OCI-LY3 (cell line): Measurements from ENCODE around the gene RESP18.

ENCODE experiments used
- H2AFZ ChIP-seq: fragments of 200-600, 300-600 bp; shearing (Covaris generic); 2 replicates; pipeline ENCODE4 v1.6.0; 2014; ENCODE audit warnings: antibody characterized with exemption, low read depth, low read length
- H3K27ac ChIP-seq: fragments of 200-600, 300-600 bp; sonication (generic); 2 replicates; pipeline ENCODE4 v1.5.1; 2014; ENCODE audit warnings: mild to moderate bottlenecking, low read length, moderate library complexity, mixed read lengths
- H3K27me3 ChIP-seq: fragments of 200-600, 300-600 bp; sonication (generic); 2 replicates; pipeline ENCODE4 v1.6.1; 2014; ENCODE audit warnings: low read depth, low read length, mixed read lengths
- H3K36me3 ChIP-seq: fragments of 200-600, 300-600 bp; sonication (generic); replicated peaks from 2 replicates; pipeline ENCODE3; 2014; ENCODE audit warnings: low read depth, low read length, mixed read lengths
- H3K4me1 ChIP-seq: fragments of 300-600, 200-600 bp; sonication (generic); 2 replicates; pipeline ENCODE4 v1.6.1; 2014; ENCODE audit warnings: low read length, mixed read lengths
- H3K4me2 ChIP-seq: fragments of 200-600, 300-600 bp; sonication (generic); 2 replicates; pipeline ENCODE4 v1.6.1; 2014; ENCODE audit warnings: low read length, mixed read lengths
- H3K4me3 ChIP-seq: fragments of 300-600, 200-600 bp; sonication (generic); 2 replicates; pipeline ENCODE4 v1.5.1; 2014; ENCODE audit warnings: antibody characterized with exemption, mild to moderate bottlenecking, low read length, moderate library complexity
- H3K79me2 ChIP-seq: fragments of 300-600, 200-600 bp; shearing (Covaris generic); 2 replicates; pipeline ENCODE4 v1.6.1; 2014; ENCODE audit warnings: mild to moderate bottlenecking, low read length, mixed read lengths
- H3K9ac ChIP-seq: fragments of 300-600, 200-600 bp; shearing (Covaris generic); 2 replicates; pipeline ENCODE4 v1.6.0; 2014; ENCODE audit warnings: mild to moderate bottlenecking, low read length, moderate library complexity
- H3K9me3 ChIP-seq: fragments of 200-600, 300-600 bp; shearing (Covaris generic); 2 replicates; pipeline ENCODE4 v1.6.1; 2014; ENCODE audit warnings: low read length, mixed read lengths; ENCODE audit not compliant: insufficient read depth
- H4K20me1 ChIP-seq: fragments of 200-600, 300-600 bp; sonication (generic); 2 replicates; pipeline ENCODE4 v1.6.1; 2016; ENCODE audit warnings: low read length, mixed read lengths; ENCODE audit not compliant: insufficient read depth
- CTCF ChIP-seq: fragments of 200-600, 300-600 bp; sonication (generic); IDR thresholded peaks from 2 replicates; pipeline ENCODE4 v1.5.1; 2014; ENCODE audit warnings: antibody characterized with exemption, low read length, low read depth
- EZH2phosphoT487 ChIP-seq: fragments of 200-600 bp; shearing (Covaris generic); IDR thresholded peaks from 2 replicates; pipeline ENCODE4 v1.6.1; 2018; ENCODE audit warnings: antibody characterized with exemption, mixed run types, low read depth

Gene RESP18

DNA sequence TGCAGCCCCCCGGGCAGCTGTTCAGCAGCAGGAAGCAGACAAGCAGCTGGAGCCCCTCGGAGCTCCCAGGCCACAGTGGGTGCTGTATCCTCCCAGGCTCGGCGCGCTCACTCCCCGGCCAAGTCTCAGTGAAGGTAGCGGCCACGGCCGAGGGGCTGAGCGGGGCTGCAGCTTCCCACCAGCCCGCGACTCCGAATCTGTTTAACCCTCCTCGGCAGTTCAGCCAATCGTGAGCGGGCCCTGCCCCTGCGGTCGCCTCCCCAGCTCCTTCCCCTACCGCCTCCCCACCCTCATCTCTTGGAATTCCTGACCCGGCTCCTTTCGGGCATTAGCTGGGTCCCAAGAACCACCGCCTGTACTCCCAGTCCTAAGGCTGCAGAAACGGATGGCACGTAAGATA, at the start of gene RESP18:
Gene RESP18 (minus strand): TSS at position 203 of the 400 bp plus-strand sequence.
- peaks cover 4% of the 10 kb centered on the region; the same call in 1 of the 2 replicates for H3K4me1 ChIP-seq
- TF ChIP-seq EZH2phosphoT487: no peak
- TF ChIP-seq CTCF: no peak
- no peaks in the 10 kb centered on the region for H3K79me2 ChIP-seq
- no peak within 1 kb of the TSS for H3K4me3 ChIP-seq
- no peaks in the 10 kb centered on the region; the same call in 1 of the 2 replicates for H3K9me3 ChIP-seq
- no peak within 1 kb of the TSS for H3K9ac ChIP-seq
- no peaks in the 10 kb centered on the region for H3K27me3 ChIP-seq
- H3K27ac ChIP-seq: no peak within 1 kb of the TSS
- H3K36me3 ChIP-seq: no peaks in the 10 kb centered on the region
- no peak within 1 kb of the TSS for H3K4me2 ChIP-seq
- H4K20me1 ChIP-seq: no peaks in the 10 kb centered on the region
- no peak within 1 kb of the TSS for H2AFZ ChIP-seq

DNA sequence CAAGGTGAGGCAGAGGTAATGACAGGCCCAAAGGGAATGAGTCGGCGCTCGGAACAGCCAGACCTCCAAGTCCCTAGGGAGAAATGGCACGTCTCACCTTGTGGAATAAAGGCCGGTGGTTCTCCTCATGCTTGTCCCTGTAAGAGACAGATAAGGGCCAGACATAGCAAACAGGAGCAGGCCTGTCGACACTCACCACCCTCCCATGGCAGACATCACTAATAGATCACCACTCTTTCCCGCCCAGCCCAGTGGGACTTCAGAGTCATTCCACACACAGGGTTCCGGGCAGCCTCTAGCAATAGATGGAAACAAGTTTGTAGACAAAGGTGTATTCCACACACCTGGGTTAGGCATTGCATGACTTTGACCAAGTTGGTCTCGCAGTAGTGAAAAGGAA, 48.9 kb upstream of the RESP18 start:
- TF ChIP-seq EZH2phosphoT487: no peak
- TF ChIP-seq CTCF: no peak
- H3K4me3 ChIP-seq: no peak overlapping the region

DNA sequence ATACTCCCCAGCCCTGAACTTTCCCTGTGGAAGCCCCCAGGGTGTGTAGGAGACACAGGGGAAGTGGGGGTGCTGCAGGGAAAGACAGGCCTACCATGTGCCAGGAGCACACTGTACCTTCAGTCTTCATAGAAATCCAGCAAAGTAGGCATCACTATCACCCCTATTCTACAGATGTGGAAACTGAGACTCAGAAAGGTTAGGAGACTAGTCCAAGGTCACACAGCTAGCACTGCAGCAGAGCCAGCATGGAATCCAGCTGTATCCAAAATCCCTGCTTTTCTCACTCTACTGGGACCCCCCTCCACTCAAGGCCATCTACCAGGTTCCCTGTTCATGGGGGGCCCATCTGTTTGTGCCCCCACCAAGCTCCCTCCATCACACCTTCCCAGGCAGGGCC, 48.4 kb upstream of the RESP18 start:
- no peak overlapping the region for H3K9ac ChIP-seq
- no peaks in the 10 kb centered on the region for H3K4me1 ChIP-seq
- TF ChIP-seq CTCF (no peak), EZH2phosphoT487 (no peak)
- no peak overlapping the region for H3K4me2 ChIP-seq
- 0 out of 2 replicates have a peak, but pooled peaks cover under 1% of the 10 kb centered on the region for H3K79me2 ChIP-seq
- no peaks in the 10 kb centered on the region for H4K20me1 ChIP-seq
- no peaks in the 10 kb centered on the region for H3K9me3 ChIP-seq
- no peak overlapping the region for H3K27ac ChIP-seq
- H3K27me3 ChIP-seq: no peaks in the 10 kb centered on the region
- no peak overlapping the region for H3K4me3 ChIP-seq
- peaks cover 17% of the 10 kb centered on the region for H3K36me3 ChIP-seq
- no peak overlapping the region for H2AFZ ChIP-seq

More for the DNA sequence above, 48.9 kb upstream of the RESP18 start:
- Histone ChIP-seq H3K79me2 (peaks cover 6% of the 10 kb centered on the region), H3K4me1 (peaks cover 4% of the 10 kb centered on the region), H3K27ac (no peak overlapping the region), H3K36me3 (peaks cover 22% of the 10 kb centered on the region), H3K27me3 (no peaks in the 10 kb centered on the region), H3K4me2 (no peak overlapping the region), H3K9ac (no peak overlapping the region), H3K9me3 (no peaks in the 10 kb centered on the region), H4K20me1 (no peaks in the 10 kb centered on the region), H2AFZ (no peak overlapping the region)

DNA sequence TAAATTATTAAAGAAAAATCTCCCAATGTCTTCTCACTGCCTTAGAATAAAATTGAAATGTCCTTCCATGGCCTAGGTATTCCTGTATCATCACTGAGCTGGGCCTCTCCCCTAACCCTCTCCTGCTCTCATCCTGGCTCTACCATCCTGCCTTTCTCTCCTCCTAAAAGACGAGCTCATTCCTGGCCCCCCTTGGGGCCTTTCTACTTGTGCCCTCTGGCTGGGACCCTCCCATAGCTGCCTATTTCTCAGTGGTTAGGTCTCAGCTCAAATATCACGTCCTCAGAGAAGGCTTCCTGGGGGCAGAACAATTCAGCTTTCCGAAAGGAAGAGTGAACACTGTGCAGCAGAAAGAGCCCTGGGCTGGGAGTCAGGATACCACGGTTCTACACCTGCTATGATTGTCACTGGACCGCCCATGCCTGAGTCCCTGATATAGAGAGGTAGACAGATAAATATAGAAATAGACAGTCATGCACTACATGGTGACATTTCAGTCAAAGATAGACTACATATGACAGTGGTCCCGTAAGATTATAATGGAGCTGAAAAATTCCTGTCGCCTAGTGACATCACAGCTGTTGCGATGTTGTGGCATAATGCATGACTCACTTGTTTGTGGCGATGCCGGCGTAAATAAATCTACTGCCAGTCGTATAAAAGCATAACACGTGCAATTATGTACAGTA, 45.8 kb upstream of the RESP18 start:
- TF ChIP-seq EZH2phosphoT487: no peak
- TF ChIP-seq CTCF: no peak
- no peak overlapping the region for H3K4me3 ChIP-seq
- no peak overlapping the region for H3K27ac ChIP-seq
- H4K20me1 ChIP-seq: no peaks in the 10 kb centered on the region
- H3K9ac ChIP-seq: no peak overlapping the region
- H3K4me1 ChIP-seq: no peaks in the 10 kb centered on the region
- peaks cover 12% of the 10 kb centered on the region for H3K36me3 ChIP-seq
- no peaks in the 10 kb centered on the region for H3K27me3 ChIP-seq
- no peak overlapping the region for H3K4me2 ChIP-seq
- no peak overlapping the region for H2AFZ ChIP-seq
- H3K79me2 ChIP-seq: no peaks in the 10 kb centered on the region
- no peaks in the 10 kb centered on the region for H3K9me3 ChIP-seq
